ENCODE results near the gene ATP1A2.

DNA sequence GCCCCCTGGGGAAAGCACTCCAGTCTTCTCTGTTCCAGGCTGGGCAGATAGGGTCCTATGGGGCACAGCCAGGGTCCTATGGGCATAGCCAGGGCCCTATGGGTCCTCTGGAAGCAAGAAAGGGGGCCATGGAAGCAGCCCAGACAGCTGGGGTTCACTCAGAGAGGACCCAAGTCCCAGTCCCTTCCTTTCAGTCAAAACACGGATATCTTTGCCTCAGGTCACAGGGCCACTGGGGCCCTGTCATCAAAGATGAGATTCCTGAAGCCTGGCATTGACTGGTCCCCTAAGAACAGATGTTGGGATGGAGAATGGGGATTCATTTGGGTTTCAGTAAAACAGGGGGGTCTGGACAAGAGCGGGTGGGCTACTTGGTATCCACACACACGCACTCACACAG is 25.7 kb upstream of the ATP1A2 start:
- TF ChIP-seq, protein P1, sequence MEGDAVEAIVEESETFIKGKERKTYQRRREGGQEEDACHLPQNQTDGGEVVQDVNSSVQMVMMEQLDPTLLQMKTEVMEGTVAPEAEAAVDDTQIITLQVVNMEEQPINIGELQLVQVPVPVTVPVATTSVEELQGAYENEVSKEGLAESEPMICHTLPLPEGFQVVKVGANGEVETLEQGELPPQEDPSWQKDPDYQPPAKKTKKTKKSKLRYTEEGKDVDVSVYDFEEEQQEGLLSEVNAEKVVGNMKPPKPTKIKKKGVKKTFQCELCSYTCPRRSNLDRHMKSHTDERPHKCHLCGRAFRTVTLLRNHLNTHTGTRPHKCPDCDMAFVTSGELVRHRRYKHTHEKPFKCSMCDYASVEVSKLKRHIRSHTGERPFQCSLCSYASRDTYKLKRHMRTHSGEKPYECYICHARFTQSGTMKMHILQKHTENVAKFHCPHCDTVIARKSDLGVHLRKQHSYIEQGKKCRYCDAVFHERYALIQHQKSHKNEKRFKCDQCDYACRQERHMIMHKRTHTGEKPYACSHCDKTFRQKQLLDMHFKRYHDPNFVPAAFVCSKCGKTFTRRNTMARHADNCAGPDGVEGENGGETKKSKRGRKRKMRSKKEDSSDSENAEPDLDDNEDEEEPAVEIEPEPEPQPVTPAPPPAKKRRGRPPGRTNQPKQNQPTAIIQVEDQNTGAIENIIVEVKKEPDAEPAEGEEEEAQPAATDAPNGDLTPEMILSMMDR (IDR thresholded peaks at IDR 0.05; ENCODE audit: control extremely low read depth in 1 of 3, insufficient read depth in 1 of 3, low read depth in 1 of 3, low read length in 3 of 3), result no peak
- TF ChIP-seq SP1 (IDR thresholded peaks at IDR 0.05; ENCODE audit: low read depth, low read length) (no peak), NRF1 (IDR thresholded peaks at IDR 0.05; ENCODE audit: low read depth, low read length) (no peak), EP300 (IDR thresholded peaks at IDR 0.05; ENCODE audit: borderline replicate concordance in 1 of 2, low read depth in 2 of 2, low read length in 2 of 2) (no peak), POLR2A (IDR thresholded peaks at IDR 0.05; ENCODE audit: control extremely low read depth in 1 of 2, low read depth in 2 of 2, low read length in 2 of 2) (no peak), EZH2 (IDR thresholded peaks at IDR 0.05; ENCODE audit: low read depth, low read length, severe bottlenecking) (no peak), CREB1 (IDR thresholded peaks at IDR 0.05) (no peak)
- TF ChIP-seq, protein P2, sequence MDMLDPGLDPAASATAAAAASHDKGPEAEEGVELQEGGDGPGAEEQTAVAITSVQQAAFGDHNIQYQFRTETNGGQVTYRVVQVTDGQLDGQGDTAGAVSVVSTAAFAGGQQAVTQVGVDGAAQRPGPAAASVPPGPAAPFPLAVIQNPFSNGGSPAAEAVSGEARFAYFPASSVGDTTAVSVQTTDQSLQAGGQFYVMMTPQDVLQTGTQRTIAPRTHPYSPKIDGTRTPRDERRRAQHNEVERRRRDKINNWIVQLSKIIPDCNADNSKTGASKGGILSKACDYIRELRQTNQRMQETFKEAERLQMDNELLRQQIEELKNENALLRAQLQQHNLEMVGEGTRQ (IDR thresholded peaks at IDR 0.05; ENCODE audit: low read length), result no peak
- TF ChIP-seq, protein P3, sequence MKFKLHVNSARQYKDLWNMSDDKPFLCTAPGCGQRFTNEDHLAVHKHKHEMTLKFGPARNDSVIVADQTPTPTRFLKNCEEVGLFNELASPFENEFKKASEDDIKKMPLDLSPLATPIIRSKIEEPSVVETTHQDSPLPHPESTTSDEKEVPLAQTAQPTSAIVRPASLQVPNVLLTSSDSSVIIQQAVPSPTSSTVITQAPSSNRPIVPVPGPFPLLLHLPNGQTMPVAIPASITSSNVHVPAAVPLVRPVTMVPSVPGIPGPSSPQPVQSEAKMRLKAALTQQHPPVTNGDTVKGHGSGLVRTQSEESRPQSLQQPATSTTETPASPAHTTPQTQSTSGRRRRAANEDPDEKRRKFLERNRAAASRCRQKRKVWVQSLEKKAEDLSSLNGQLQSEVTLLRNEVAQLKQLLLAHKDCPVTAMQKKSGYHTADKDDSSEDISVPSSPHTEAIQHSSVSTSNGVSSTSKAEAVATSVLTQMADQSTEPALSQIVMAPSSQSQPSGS (IDR thresholded peaks at IDR 0.05; ENCODE audit: low read length), result no peak
- TF ChIP-seq, protein P4, sequence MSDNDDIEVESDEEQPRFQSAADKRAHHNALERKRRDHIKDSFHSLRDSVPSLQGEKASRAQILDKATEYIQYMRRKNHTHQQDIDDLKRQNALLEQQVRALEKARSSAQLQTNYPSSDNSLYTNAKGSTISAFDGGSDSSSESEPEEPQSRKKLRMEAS (IDR thresholded peaks at IDR 0.05), result no peak
